MM.1S (cell line): ENCODE results near the gene CDH22.

Experiments used
- DNase-seq: peaks from one replicate; pipeline ENCODE4 v3.0.0-alpha.2; 2015
- H2AFZ ChIP-seq: fragments of 300-600 bp; sonication (generic); 2 replicates; pipeline ENCODE4 v1.6.0; 2016; ENCODE audit warnings: antibody characterized with exemption, low read length
- H3F3A ChIP-seq: fragments of 300-600 bp; sonication (generic); 2 replicates; pipeline ENCODE4 v1.6.1; 2016; ENCODE audit warnings: mild to moderate bottlenecking, antibody characterized with exemption, low read length, moderate library complexity, mixed read lengths; ENCODE audit not compliant: insufficient read depth
- H3K27ac ChIP-seq: fragments of 300-600 bp; sonication (generic); 2 replicates; pipeline ENCODE4 v1.5.1; 2016; ENCODE audit warnings: mild to moderate bottlenecking, low read length
- H3K27me3 ChIP-seq: fragments of 300-600 bp; sonication (generic); replicated peaks from 2 replicates; pipeline ENCODE4 v1.6.0; 2016; ENCODE audit warnings: low read length; ENCODE audit not compliant: insufficient read depth
- H3K36me3 ChIP-seq: fragments of 300-600 bp; sonication (generic); replicated peaks from 2 replicates; pipeline ENCODE4 v1.6.1; 2016; ENCODE audit warnings: mild to moderate bottlenecking, low read length, mixed read lengths; ENCODE audit not compliant: insufficient read depth
- H3K4me1 ChIP-seq: fragments of 300-600 bp; sonication (generic); 2 replicates; pipeline ENCODE4 v1.6.1; 2016; ENCODE audit warnings: low read length, mixed read lengths
- H3K4me2 ChIP-seq: fragments of 300-600 bp; sonication (generic); 2 replicates; pipeline ENCODE4 v1.6.0; 2016; ENCODE audit warnings: low read depth, low read length
- H3K4me3 ChIP-seq: fragments of 300-600 bp; sonication (generic); 2 replicates; pipeline ENCODE4 v1.5.1; 2016; ENCODE audit warnings: low read length, mixed read lengths
- H3K79me2 ChIP-seq: fragments of 300-600 bp; sonication (generic); 2 replicates; pipeline ENCODE4 v1.6.1; 2016; ENCODE audit warnings: mixed run types, low read length, mixed read lengths
- H3K9ac ChIP-seq: fragments of 300-600 bp; sonication (generic); 2 replicates; pipeline ENCODE4 v1.6.1; 2016; ENCODE audit warnings: low read length, mixed read lengths
- H3K9me2 ChIP-seq: fragments of 300-600 bp; sonication (generic); replicated peaks from 2 replicates; pipeline ENCODE4 v1.6.1; 2016; ENCODE audit warnings: mild to moderate bottlenecking, low read length, mixed read lengths; ENCODE audit not compliant: insufficient read depth
- H3K9me3 ChIP-seq: fragments of 300-600 bp; sonication (generic); replicated peaks from 2 replicates; pipeline ENCODE4 v1.6.1; 2016; ENCODE audit warnings: mild to moderate bottlenecking, low read length, mixed read lengths; ENCODE audit not compliant: insufficient read depth
- H4K20me1 ChIP-seq: fragments of 300-600 bp; sonication (generic); 2 replicates; pipeline ENCODE4 v1.6.1; 2016; ENCODE audit warnings: mild to moderate bottlenecking, low read length, moderate library complexity, mixed read lengths; ENCODE audit not compliant: insufficient read depth
- CTCF ChIP-seq: fragments of 300-600 bp; sonication (generic); IDR thresholded peaks from 2 replicates; pipeline ENCODE4 v1.5.1; 2016; ENCODE audit warnings: antibody characterized with exemption, low read length, mixed read lengths
- EZH2 ChIP-seq: fragments of 300-600 bp; sonication (generic); optimal IDR thresholded peaks from 2 replicates; pipeline ENCODE3; 2017; ENCODE audit warnings: low read depth, mild to moderate bottlenecking, antibody characterized with exemption, low read length, mixed read lengths
- EZH2phosphoT487 ChIP-seq: fragments of 300-600 bp; sonication (generic); IDR thresholded peaks from 2 replicates; pipeline ENCODE4 v1.6.1; 2018; ENCODE audit warnings: antibody characterized with exemption, low read length

Gene CDH22

GRCh38 chr20:46322641-46323040, 14.3 kb upstream of the CDH22 start:
- Histone ChIP-seq H4K20me1 (no peaks in the 10 kb centered on the region), H3K27me3 (peaks cover 94% of the 10 kb centered on the region), H3K9ac (no peak overlapping the region), H3F3A (no peaks in the 10 kb centered on the region), H3K9me3 (no peaks in the 10 kb centered on the region), H3K4me1 (no peaks in the 10 kb centered on the region), H3K4me3 (no peak overlapping the region), H3K27ac (no peak overlapping the region), H3K9me2 (no peaks in the 10 kb centered on the region), H3K4me2 (no peak overlapping the region), H3K36me3 (no peaks in the 10 kb centered on the region), H3K79me2 (no peaks in the 10 kb centered on the region), H2AFZ (no peak overlapping the region)
- no peak for TF ChIP-seq EZH2
- no peak for TF ChIP-seq EZH2phosphoT487
- DNase-seq = no peak

GRCh38 chr20:46317685-46318177, 9.4 kb upstream of the CDH22 start:
- Histone ChIP-seq H3K27ac (no peak overlapping the region), H3K9me2 (no peaks in the 10 kb centered on the region), H3K9ac (no peak overlapping the region), H3K4me2 (no peak overlapping the region), H3K27me3 (peaks cover 97% of the 10 kb centered on the region), H3K4me3 (no peak overlapping the region), H3K36me3 (no peaks in the 10 kb centered on the region), H2AFZ (no peak overlapping the region), H3K79me2 (no peaks in the 10 kb centered on the region), H3K4me1 (no peaks in the 10 kb centered on the region), H3K9me3 (no peaks in the 10 kb centered on the region), H4K20me1 (no peaks in the 10 kb centered on the region), H3F3A (no peaks in the 10 kb centered on the region)
- TF ChIP-seq EZH2phosphoT487 (no peak), CTCF (no peak), EZH2 (no peak)
- DNase-seq = no peak

- Histone ChIP-seq H3K9me2 (no peaks in the 10 kb centered on the region), H3K36me3 (no peaks in the 10 kb centered on the region), H3K4me1 (no peaks in the 10 kb centered on the region), H4K20me1 (no peaks in the 10 kb centered on the region), H3K27me3 (peaks cover 97% of the 10 kb centered on the region), H3K9me3 (no peaks in the 10 kb centered on the region), H3K4me2 (no peak overlapping the region), H3K27ac (no peak overlapping the region), H3K9ac (no peak overlapping the region), H3K4me3 (no peak overlapping the region), H3F3A (no peaks in the 10 kb centered on the region), H3K79me2 (no peaks in the 10 kb centered on the region), H2AFZ (no peak overlapping the region)
- no peak for DNase-seq
- TF ChIP-seq EZH2 (no peak), CTCF (no peak), EZH2phosphoT487 (no peak)
Observed at GRCh38 chr20:46316984-46317684, 8.8 kb upstream of the CDH22 start.

GRCh38 chr20:46315311-46315710, 7.0 kb upstream of the CDH22 start:
- Histone ChIP-seq H3K79me2 (no peaks in the 10 kb centered on the region), H3K9me3 (no peaks in the 10 kb centered on the region), H3K36me3 (no peaks in the 10 kb centered on the region), H3K9ac (no peak overlapping the region), H3K9me2 (no peaks in the 10 kb centered on the region), H4K20me1 (no peaks in the 10 kb centered on the region), H3K4me3 (no peak overlapping the region), H3F3A (no peaks in the 10 kb centered on the region), H3K27me3 (peaks cover 97% of the 10 kb centered on the region), H3K27ac (no peak overlapping the region), H3K4me2 (no peak overlapping the region), H3K4me1 (no peaks in the 10 kb centered on the region), H2AFZ (no peak overlapping the region)
- no peak for DNase-seq
- TF ChIP-seq EZH2 (no peak), EZH2phosphoT487 (no peak)
